Measurements from ENCODE around the gene DNAH17. TPM values are rescaled to one million over a fixed set of nuclear protein-coding genes. Genes with fewer than 3 reads are reported as not detected.

Gene DNAH17
- total RNA-seq, 1 donor, result not detected

DNA sequence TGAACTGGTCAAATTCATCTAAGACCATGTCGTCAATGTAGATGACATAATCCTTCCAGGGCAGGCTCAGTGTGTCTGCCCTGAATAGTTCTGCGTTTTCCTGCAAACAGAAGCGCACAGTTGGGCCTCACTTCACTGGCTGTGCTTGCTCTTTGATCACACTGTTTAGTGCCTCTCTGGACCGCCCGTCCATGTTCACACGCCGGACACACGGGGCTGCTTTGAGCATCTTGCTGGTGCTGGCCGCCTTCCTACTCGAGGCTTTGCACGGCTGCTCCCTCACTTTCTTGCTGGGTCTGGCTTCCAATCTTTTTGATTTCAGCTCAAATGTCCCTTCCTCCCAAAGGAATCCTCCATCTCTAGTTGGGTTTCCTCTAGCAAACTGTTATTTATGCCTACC lies 37.4 kb downstream of the DNAH17 start:
- TF ChIP-seq, protein P1, sequence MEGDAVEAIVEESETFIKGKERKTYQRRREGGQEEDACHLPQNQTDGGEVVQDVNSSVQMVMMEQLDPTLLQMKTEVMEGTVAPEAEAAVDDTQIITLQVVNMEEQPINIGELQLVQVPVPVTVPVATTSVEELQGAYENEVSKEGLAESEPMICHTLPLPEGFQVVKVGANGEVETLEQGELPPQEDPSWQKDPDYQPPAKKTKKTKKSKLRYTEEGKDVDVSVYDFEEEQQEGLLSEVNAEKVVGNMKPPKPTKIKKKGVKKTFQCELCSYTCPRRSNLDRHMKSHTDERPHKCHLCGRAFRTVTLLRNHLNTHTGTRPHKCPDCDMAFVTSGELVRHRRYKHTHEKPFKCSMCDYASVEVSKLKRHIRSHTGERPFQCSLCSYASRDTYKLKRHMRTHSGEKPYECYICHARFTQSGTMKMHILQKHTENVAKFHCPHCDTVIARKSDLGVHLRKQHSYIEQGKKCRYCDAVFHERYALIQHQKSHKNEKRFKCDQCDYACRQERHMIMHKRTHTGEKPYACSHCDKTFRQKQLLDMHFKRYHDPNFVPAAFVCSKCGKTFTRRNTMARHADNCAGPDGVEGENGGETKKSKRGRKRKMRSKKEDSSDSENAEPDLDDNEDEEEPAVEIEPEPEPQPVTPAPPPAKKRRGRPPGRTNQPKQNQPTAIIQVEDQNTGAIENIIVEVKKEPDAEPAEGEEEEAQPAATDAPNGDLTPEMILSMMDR (IDR thresholded peaks at IDR 0.05; ENCODE audit: insufficient read depth, low read depth, low read length), result no peak
- DNase-seq (ENCODE audit: low read depth), result no peak
- no peak overlapping the region for H3K4me3 ChIP-seq (ENCODE audit: low read depth, low read length)

DNA sequence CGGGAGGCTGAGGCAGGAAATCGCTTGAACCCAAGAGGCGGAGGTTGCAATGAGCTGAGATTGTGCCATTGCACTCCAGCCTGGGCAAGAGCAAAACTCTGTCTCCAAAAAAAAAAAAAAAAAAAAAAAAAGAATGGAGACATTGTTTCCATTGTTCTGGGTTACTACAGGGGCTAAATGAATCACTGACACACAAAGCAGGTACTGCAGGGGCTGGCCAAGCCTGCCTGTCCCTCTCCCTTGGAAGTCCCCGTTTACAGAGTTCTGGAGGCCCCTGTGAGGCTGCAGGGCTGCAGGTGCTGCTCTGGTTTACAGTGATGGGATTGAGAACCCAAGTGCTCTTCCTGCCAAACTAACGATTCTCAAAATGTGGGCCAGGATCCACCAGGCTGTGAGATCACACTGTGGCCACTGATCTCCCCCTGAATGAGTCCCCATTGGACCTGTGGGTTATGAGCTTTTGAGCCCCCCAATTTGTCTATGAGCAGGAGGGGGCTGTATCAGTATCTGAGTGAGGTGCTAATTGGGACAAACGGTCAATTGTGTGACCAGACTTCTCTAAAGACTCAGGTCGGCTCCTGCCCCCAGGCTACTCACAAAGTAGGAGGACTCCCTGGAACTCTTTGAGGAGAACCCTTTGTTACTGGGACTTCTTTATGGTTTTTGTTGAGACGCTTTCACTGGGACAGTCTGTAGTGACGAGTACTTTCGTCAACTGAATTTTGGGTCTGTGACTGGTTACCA lies 39.0 kb downstream of the DNAH17 start:
- TF ChIP-seq, protein P1 (IDR thresholded peaks at IDR 0.05; ENCODE audit: insufficient read depth, low read depth, low read length), result no peak
- no peak overlapping the region for H3K4me3 ChIP-seq (ENCODE audit: low read depth, low read length)
- no peak for DNase-seq (ENCODE audit: low read depth)

DNA sequence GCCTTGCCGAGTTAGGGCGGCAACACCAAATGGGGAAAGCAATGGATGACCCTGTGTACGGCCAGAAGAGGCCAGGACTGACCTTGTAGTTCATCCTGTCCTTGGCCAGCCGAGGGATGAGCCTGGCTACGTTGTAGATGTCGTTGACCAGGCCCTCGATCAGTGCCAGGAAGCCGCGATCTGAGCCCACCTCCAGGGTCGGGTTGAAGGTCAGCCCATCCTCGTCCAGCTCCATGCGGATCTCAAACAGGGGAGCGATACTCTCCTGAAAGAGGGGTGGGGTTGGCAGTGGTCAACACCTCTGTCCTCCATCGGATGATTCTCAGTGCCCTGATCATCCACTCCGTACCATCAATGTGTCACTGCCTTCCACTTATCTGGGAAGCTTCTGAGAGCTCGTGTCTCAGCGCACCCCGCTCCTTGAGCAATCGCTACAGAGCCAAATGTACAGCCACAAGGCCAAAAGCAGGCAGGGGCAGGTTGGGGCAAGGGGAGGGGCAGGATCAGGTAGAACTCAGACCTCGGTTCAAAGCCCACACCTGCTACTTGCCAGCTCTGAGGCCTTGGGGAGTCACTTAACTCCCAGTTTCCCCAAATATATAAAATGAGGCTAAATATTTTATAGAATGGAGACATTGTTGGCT lies 39.9 kb downstream of the DNAH17 start:
- DNase-seq (ENCODE audit: low read depth), result no peak
- TF ChIP-seq, protein P1 (IDR thresholded peaks at IDR 0.05; ENCODE audit: insufficient read depth, low read depth, low read length), result no peak
- no peak overlapping the region for H3K4me3 ChIP-seq (ENCODE audit: low read depth, low read length)

DNA sequence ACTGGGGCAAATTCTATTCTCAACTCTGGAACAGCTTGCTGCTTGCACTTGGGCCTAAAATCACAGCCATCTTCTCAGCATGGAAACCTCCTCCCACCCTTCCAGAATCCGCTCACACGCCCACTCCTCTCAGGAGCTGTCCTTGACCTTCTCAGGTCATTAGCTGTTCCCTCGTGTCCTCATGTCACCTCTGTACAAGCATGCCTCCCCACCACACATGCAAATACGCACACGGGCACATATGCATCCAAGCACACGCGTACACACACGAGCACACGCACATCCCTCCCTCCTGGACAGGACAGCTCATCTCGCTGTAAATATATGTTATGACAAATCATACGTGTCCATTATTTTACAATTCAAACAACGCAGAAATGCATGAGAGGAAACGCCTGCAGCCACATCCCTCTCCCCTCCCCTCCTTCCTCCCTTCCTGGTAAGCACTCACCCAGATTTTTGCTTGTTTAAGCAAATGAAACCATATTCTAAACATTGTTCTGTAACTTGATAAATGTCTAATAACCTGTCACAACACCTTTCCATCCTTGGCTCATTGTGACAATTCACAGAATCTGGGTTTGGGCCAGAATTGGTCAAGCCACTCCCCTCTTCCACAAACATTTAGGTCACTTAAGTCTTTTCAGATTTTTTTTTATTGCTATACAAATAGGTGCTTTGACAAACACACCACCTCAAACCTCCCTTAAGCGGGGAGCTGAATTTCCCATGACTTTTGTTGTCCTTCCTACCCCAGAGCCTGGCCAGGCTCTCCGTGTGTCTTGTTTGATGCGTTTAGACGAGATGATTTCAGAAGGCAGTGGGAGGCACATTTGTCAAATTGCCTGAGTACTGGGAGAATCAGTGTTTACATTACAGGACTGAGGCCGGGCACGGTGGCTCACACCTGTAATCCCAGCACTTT lies 41.7 kb downstream of the DNAH17 start:
- no peak overlapping the region for H3K4me3 ChIP-seq (ENCODE audit: low read depth, low read length)
- DNase-seq (ENCODE audit: low read depth), result no peak
- TF ChIP-seq, protein P1 (IDR thresholded peaks at IDR 0.05; ENCODE audit: insufficient read depth, low read depth, low read length), result no peak

DNA sequence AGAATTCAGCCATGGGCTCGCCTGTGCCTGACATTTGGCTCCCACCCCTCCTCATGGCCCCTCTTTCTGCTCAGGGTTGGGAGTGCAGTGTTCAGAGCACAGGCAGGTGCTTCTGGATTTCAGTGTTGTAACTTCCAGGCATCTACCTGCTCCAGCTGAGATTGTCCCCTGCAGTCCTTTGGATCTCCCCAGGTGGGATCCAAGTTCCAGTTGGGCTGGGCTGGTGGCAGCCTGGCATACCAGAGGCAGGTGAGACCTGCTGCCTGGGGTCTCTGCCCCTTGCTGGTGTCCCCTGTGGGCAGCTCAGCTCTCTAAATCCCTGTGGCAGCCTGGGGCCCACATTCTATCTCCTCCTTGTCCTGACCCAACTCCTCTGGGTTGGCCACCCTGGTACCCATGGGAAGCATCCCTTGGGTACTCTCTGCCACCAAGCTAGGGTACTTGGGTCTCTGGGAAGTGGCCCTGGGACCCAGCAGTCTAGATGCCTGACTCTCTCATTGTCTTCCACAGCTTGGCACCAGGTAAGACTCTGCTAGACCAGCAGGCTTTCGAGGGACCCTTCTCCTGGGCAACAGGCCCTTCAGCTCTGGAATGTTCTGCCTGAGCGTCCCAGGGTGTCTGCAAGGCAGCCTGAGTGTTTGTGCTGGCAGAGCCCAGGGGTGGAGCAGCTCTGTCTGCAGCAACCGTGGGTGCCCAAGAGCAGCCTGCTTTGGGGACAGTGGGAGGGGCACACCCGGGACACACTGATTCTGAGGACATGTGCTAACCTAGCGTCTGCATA lies 42.5 kb downstream of the DNAH17 start:
- TF ChIP-seq, protein P1 (IDR thresholded peaks at IDR 0.05; ENCODE audit: insufficient read depth, low read depth, low read length), result no peak
- DNase-seq (ENCODE audit: low read depth), result no peak
- no peak overlapping the region for H3K4me3 ChIP-seq (ENCODE audit: low read depth, low read length)

All from fibroblast of villous mesenchyme (primary cell).